ENCODE results near the gene HIF3A.
"Not testable (repeated sequence)": the region's sequence is repeated elsewhere in the genome, so short reads cannot be mapped to it uniquely, and the experiment has no call there.

The HIF3A gene

DNA sequence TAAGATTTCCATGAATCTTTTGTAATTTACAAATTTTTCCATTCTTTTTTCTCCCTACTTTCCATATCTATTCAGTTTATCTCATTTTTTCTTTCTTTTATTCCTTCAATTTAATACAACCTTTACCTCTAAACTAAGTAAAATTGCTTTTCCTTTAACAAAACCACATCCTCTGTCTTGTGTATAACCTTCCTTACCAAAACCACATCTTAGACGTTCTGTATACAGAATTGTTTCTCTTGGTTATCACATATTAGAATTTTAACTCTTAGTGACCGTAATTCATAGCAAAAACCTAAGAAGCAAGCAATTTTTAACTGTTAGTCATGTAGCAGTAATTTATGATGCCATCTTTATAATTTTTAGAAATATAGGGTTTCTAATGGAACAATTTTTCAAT lies 65.1 kb downstream of the HIF3A start:
- no peak for DNase-seq

- no peak for DNase-seq
Measured at GRCh38 chr19:46364359-46364758, 67.5 kb downstream of the HIF3A start.

- DNase-seq: peak; percentile 48
Measured at GRCh38 chr19:46365561-46365960, 68.7 kb downstream of the HIF3A start.

DNA sequence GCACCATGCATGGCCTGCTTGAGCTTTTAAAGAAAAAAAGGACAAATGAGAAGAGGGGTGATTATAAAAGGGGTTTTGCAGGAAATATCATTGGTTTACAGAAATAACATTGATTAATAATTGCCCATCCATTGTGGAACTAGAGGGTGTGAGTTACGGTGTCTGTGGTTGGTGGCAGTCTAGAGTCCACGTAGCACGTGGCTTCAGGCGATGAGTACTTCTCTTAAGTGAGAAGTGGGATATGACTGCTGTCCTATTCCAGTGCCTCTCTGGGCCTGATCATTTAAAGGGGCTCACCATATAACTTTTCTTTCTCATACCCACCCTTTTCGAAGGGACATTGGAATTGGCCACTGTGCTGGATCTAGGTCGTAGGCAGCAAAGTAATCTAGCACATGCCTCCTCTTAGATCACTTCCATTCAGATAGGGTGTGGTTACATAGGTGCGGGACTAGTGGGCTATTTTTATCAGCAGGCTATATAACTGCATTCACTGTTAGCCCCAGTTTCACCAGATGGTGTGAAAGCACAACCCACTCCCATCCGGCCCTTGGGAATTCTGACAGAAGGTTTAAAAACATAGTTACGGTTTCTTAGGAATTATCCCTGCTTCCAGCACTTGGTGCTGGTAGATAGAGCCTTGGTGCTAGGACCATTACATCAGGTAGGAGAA lies 69.9 kb downstream of the HIF3A start:
- DNase-seq: no peak

GRCh38 chr19:46367426-46367825 lies 70.6 kb downstream of the HIF3A start:
- no peak for DNase-seq

DNA sequence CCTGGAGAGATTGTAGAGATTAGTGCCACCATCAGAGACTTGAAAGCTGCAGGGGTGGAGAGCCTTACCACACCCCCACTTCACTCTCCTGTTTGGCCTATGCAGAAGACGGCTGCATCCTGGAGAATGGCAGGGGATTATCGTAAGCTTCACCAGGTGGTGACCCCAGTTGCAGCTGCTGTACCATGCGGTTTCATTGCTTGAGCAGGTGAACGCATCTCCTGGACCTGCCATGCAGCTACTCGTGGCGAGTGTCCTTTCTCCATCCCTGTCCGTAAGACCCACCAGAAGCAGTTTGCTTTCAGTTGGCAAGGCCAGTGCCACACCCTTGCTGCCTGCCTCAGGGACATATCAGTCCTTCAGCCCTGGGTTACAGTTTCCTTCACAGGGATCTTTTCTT lies 71.3 kb downstream of the HIF3A start:
- DNase-seq: no peak

- DNase-seq: no peak
Measured at GRCh38 chr19:46369817-46370216, 73.0 kb downstream of the HIF3A start.

GRCh38 chr19:46371371-46371901 lies 74.6 kb downstream of the HIF3A start:
- DNase-seq: peak; percentile 31

DNA sequence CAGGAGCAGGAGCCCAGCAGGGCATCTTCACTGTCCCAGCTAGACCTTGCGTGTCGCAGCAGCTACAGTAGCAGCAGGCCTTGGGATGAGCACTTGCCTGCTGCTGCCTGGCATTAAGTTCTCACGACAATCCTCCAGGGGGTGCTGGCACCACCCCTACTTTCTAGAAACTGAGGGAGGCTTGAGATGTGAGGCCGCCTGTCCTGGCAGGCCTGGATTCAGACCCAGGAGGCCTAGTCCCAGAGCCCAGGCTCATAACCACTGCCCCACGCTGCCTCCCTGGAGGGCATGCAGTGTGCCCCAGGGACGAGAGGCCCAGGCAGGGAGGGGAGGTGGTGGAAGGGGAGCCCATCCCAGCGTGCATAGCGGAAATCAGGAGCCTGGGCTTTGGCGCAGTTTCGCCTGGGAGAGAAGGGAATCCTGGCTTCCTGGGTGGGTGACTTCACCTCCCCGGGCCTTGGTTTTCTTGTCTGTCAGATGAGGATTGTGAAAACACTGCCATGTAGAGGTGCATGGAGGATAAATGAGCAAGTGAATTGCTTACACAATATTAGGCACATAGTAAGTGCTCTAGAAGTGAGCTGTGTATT lies 76.2 kb downstream of the HIF3A start:
- DNase-seq: peak; percentile 56

GRCh38 chr19:46373491-46374359 lies 76.9 kb downstream of the HIF3A start:
- peak; percentile 78 for DNase-seq

DNA sequence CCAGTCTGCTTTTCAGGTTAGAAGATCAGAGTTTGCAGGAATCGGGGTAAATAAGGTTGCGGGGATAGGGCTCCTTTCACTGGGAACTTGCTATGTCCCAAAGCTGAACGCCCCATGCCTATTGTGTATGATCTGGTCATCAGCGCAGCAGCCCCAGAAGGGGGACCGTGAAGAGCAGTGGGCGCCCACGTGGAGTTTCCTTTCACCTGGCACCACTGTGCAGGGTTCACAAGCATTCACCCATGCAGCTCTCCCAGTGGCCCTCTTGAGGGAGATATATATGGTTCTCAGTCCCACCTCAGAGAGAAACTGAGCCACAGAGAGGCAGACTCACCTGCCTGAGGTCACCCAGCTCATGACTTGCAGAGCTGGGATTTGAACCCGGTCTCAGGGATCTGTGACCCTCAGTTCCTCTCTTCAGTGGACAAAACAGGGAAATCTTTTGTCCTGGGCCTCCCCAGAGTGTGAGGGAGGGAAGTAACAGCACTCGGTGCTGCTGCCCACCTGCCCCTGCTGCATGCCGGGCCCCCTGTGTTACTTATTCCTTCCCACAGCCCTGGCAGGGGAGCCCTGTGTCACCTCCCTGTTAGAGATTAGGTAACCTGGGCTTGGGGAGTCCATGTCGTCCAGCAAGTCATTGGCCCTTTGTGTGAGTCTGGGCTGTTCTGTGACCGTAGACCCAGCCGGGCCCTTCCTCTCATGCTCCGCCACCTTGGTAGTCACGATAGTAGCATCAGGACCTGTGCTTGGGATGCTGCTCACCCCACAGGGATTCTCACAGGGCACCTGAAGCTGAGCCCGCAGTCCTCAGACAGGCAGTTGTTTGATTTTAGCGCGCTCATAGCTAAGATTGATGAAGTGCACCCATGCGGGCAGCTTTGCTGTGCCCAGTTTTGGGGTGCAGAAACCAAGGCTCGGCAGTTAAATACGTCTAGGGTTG lies 78.0 kb downstream of the HIF3A start:
- no peak for DNase-seq

DNA sequence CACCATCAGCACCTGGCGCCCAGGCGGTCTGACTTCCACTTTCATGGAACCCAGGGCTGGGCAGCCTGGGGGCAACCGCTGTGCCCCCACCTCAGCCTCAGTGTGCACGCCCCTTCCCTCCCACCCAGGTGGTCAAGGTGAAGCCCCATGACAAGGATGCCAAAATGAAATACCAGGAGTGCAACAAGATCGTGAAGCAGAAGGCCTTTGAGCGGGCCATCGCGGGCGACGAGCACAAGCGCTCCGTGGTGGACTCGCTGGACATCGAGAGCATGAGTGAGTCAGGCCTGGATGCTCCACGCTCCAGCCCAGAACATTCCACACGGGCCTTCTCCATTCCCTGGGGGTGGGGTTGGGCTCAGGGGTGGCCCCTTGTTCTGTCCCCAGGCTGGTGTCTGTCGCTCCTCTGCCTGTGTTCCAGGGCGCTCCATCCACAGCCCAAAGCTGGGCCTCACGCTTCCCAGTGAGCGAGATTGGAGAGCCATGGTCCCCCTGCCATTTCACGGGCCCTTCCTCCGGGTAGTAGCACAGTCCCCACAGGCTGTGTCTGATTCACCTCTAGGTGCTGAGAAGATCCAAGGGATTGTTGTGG lies 78.7 kb downstream of the HIF3A start:
- not testable (repeated sequence) for DNase-seq

GRCh38 chr19:46376241-46377153 lies 79.7 kb downstream of the HIF3A start:
- no peak for DNase-seq

DNA sequence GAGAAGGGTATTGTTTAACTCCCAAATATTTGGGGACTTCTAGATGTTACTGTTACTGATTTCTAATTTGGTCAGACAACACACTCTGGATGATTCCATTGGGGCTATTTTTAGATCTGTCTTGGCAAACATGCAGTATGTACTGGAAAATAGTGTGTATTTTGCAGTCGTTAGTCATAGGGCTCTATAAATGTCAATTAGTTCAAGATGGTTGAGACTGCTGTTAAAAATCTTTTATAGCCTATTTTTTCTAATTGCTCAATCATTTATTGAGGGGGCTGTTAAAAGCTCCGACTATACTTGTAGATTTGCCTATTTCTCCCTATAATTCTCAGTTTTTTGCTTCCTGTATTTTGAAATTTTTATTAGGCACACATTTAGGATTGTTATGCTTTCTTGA lies 81.4 kb downstream of the HIF3A start:
- peak; percentile 88 for DNase-seq

DNA sequence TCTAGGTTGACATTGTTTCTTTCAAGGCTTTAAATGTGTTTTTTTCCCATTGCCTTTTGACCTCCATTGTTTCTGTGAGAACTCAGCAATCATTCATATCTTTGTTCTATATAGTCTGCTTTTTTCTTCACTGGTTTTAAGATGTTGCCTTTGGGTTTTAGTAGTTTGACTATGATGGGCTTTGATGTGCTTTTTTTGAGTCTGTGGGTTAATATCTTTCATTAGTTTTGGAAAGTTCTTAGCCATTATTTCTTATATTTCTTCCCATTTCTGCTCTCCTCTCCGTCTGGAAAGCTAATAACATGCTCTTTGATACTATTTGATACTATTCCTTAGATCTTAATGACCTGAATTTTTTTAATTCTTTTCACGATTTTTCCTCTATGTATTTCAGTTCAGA lies 83.8 kb downstream of the HIF3A start:
- DNase-seq: no peak

DNA sequence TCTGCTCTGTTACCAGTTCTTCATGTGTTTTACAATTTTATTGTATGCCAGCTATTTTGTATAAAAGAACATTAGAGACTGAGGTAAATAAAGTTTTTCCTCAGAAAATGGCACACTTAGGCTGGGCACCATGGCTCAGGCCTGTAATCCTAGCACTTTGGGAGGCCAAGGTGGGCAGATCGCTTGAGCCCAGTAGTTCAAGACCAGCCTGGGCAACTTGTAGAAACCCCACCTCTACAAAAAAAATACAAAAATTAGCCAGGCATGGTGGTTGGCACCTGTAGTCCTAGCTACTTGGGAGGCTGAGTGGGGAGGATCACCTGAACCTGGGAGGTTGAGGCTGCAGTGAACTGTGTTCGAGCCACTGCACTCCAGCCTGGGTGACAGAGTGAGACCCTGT lies 84.5 kb downstream of the HIF3A start:
- no peak for DNase-seq

- peak; percentile 30 for DNase-seq
Measured at GRCh38 chr19:46381756-46382345, 85.0 kb downstream of the HIF3A start.

DNA sequence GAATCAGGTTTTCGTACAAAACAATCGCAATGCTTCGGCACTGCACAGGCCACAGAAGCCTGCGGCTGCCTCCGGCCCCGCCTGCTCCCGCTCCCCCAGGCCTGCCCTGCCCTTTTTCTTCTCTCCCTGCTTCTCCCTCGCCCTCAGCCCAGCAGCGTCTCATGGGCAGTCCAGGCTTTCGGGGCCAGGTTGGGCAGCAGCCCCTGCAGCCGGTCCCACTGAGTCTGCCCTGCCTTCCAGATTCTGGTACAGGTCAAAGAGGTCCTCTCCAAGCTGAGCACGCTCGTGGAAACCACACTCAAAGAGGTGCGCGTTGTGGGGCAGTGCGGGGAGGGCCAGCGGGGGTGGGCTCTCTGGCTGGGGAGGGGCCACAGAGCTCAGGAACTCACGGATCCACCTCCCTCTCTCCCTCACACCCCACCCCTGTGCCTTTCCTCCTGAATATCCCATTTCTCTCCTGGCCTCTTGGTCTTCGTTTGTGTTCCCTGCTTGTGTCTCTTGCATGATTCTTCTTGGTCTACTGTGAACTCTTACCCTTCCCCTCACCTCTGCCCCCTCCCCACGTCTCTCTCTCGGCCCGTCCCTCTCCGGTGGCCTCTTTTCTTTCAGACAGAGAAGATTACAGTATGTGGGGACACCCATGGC lies 86.5 kb downstream of the HIF3A start:
- no peak for DNase-seq

DNA sequence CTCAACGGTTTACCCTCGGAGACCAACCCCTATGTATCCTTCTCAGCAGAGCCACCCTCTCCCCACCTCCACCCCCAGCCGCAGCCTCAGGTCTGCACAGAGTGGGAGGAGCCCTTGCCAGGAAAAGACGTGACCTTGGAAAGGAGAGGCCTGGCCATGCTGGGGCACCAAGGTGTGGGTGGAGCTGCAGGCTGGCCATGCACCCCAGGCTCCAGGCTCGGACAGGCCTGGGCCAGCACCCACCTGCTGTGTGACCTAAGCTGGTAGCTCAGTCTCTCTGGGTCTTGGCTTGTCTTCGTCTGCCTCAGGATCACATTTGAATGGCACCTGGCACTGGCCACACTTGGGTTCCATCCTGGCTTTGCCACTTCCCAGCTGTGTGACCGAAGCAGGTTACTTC lies 87.0 kb downstream of the HIF3A start:
- no peak for DNase-seq

- no peak for DNase-seq
Measured at GRCh38 chr19:46384396-46384795, 87.6 kb downstream of the HIF3A start.

All from fibroblast of skin of scalp (primary cell).